Neuronal stem cell (in vitro differentiated cells): ENCODE data around the gene CD58.

Experiments
- DNase-seq: peaks from one replicate; pipeline ENCODE4 v3.0.0-alpha.2; 2013; ENCODE audit warnings: low spot score
- H2AFZ ChIP-seq: one replicate; pipeline ENCODE4 v1.6.1; 2013; ENCODE audit warnings: mild to moderate bottlenecking, low read length, inconsistent platforms
- H2AK5ac ChIP-seq: 2 replicates; pipeline ENCODE4 v1.6.1; 2013; ENCODE audit warnings: low read depth, mild to moderate bottlenecking, inconsistent platforms, low read length, moderate library complexity, mixed read lengths
- H2BK120ac ChIP-seq: 2 replicates; pipeline ENCODE4 v1.6.1; 2013; ENCODE audit warnings: low read depth, mild to moderate bottlenecking, inconsistent platforms, low read length, moderate library complexity, mixed read lengths
- H2BK12ac ChIP-seq: one replicate; pipeline ENCODE4 v1.6.1; 2013; ENCODE audit warnings: low read length, inconsistent platforms
- H2BK15ac ChIP-seq: 2 replicates; pipeline ENCODE4 v1.6.1; 2013; ENCODE audit warnings: mild to moderate bottlenecking, low read length, inconsistent platforms, mixed read lengths
- H2BK5ac ChIP-seq: one replicate; pipeline ENCODE4 v1.6.1; 2013; ENCODE audit warnings: inconsistent platforms, mild to moderate bottlenecking, low read length, moderate library complexity
- H3K14ac ChIP-seq: one replicate; pipeline ENCODE4 v1.6.1; 2013; ENCODE audit warnings: low read length, inconsistent platforms
- H3K18ac ChIP-seq: 2 replicates; pipeline ENCODE4 v1.6.1; 2013; ENCODE audit warnings: low read length, inconsistent platforms
- H3K23ac ChIP-seq: 2 replicates; pipeline ENCODE4 v1.6.1; 2013; ENCODE audit warnings: low read depth, mild to moderate bottlenecking, mixed read lengths, low read length, inconsistent platforms; ENCODE audit not compliant: poor library complexity
- H3K27ac ChIP-seq: replicated peaks from 3 replicates; pipeline ENCODE4 v1.5.1; 2013; ENCODE audit warnings: low read length, inconsistent platforms
- H3K27me3 ChIP-seq, 3 experiments: 2 replicates each; pipeline ENCODE4 v1.6.1; 2013; ENCODE audit warnings: low read length in 3 of 3, mild to moderate bottlenecking in 2 of 3, inconsistent platforms in 1 of 3, low read depth in 1 of 3, mixed read lengths in 1 of 3, moderate library complexity in 1 of 3; ENCODE audit not compliant: control insufficient read depth in 3 of 3, insufficient read depth in 3 of 3
- H3K36me3 ChIP-seq, 2 donors: replicated peaks in 1 of 2; 2 replicates each; pipeline ENCODE4 v1.6.1; 2013; ENCODE audit warnings: low read length in 2 of 2; ENCODE audit not compliant: control insufficient read depth in 2 of 2, insufficient read depth in 2 of 2
- H3K4ac ChIP-seq: 2 replicates; pipeline ENCODE4 v1.6.1; 2013; ENCODE audit warnings: inconsistent platforms, mild to moderate bottlenecking, low read length, moderate library complexity
- H3K4me1 ChIP-seq, 2 donors: 1 replicate in 1 of 2; 2 replicates in 1 of 2; pipeline ENCODE4 v1.6.1; 2013; ENCODE audit warnings: low read length in 2 of 2, low read depth in 1 of 2; ENCODE audit not compliant: control insufficient read depth in 2 of 2, insufficient read depth in 1 of 2
- H3K4me2 ChIP-seq: one replicate; pipeline ENCODE4 v1.6.1; 2013; ENCODE audit warnings: mild to moderate bottlenecking, low read length, inconsistent platforms; ENCODE audit not compliant: insufficient read depth, poor library complexity, severe bottlenecking
- H3K4me3 ChIP-seq, 2 donors: 2 replicates each; pipeline ENCODE4 v1.5.1; 2013; ENCODE audit warnings: low read length in 2 of 2, mild to moderate bottlenecking in 2 of 2, inconsistent platforms in 1 of 2, moderate library complexity in 1 of 2
- H3K79me1 ChIP-seq: one replicate; pipeline ENCODE4 v1.6.1; 2013; ENCODE audit warnings: low read depth, mild to moderate bottlenecking, inconsistent platforms, low read length, moderate library complexity
- H3K9ac ChIP-seq: one replicate; pipeline ENCODE4 v1.6.1; 2013; ENCODE audit warnings: mild to moderate bottlenecking, low read depth, low read length, inconsistent platforms; ENCODE audit not compliant: poor library complexity
- H3K9me3 ChIP-seq, 2 donors: replicated peaks in 1 of 2; 2 replicates each; pipeline versions ENCODE3 to v1.6.1; 2013; ENCODE audit warnings: low read length in 2 of 2, mild to moderate bottlenecking in 2 of 2, inconsistent platforms in 1 of 2, low read depth in 1 of 2, mixed read lengths in 1 of 2, moderate library complexity in 1 of 2; ENCODE audit not compliant: control insufficient read depth in 2 of 2, insufficient read depth in 1 of 2
- H4K8ac ChIP-seq: one replicate; pipeline ENCODE4 v1.6.1; 2013; ENCODE audit warnings: low read depth, mild to moderate bottlenecking, inconsistent platforms, low read length, moderate library complexity
- H4K91ac ChIP-seq: one replicate; pipeline ENCODE4 v1.6.1; 2013; ENCODE audit warnings: low read length, low read depth, mild to moderate bottlenecking, inconsistent platforms; ENCODE audit not compliant: poor library complexity
- WGBS, 2 donors: extraction: QIAGEN DNeasy Blood & Tissue Kit; methylation state at CpG; one replicate each; pipeline ENCODE4 v1.1.7; 2013; ENCODE audit warnings: missing lambda C conversion rate in 2 of 2, mixed read lengths in 1 of 2; ENCODE audit not compliant: insufficient read length in 2 of 2, insufficient replicate concordance in 1 of 2; ENCODE audit errors: extremely low coverage in 2 of 2; 5-methylcytosine and 5-hydroxymethylcytosine counted together

The CD58 gene

DNA sequence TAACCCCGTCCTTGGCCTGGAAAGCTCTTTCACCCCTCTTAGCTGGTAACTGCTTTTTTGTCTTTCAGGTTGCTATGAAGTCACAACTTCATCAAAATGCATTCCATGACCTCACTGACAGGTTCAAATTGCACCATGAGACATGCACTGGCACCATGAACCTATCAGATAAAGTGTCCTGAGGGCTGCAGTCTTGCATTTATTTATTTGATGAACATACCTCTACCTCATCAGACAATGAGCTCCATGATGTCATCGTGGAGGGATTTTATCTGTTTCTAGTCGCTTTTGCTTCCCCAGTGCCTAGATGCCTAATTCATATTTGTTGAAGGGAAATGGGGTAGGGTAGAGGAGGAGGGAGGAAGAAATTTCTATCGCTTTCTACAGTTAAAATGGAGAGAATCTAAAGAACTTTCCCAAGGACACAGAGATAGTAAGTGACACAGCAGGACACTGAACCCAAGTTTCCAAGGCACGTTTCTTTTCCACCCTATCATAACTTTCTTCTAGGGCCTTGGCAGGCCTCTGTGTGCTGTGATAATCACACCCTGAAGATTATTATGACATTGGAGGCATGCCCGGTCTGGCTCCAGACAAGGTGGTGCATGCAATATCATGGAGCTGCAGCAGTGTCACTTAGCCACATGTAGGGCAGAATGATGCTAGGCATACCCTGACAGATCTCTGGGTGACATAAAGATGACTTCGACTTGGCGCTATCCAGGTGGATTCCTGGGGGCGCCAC, 69.5 kb downstream of the CD58 start:
- H3K9me3 ChIP-seq: no peaks in the 10 kb centered on the region
- H3K9ac ChIP-seq: no peak overlapping the region
- no peak overlapping the region for H2BK15ac ChIP-seq
- H2AK5ac ChIP-seq: no peak overlapping the region
- H3K4ac ChIP-seq: no peak overlapping the region
- DNase-seq: no peak
- H3K79me1 ChIP-seq: no peaks in the 10 kb centered on the region
- no peak overlapping the region for H3K4me2 ChIP-seq
- no CpG with 5 or more reads among the region's 9 CpGs for WGBS, 2 donors
- H4K8ac ChIP-seq: no peak overlapping the region
- no peak overlapping the region for H3K18ac ChIP-seq
- no peak overlapping the region for H3K23ac ChIP-seq
- no peak overlapping the region for H2BK5ac ChIP-seq
- H4K91ac ChIP-seq: no peak overlapping the region
- H3K36me3 ChIP-seq: no peaks in the 10 kb centered on the region
- H2AFZ ChIP-seq: no peak overlapping the region
- no peak overlapping the region for H3K4me3 ChIP-seq
- no peak overlapping the region for H2BK120ac ChIP-seq
- no peaks in the 10 kb centered on the region for H3K27me3 ChIP-seq
- no peak overlapping the region for H3K14ac ChIP-seq
- H3K4me1 ChIP-seq: peaks cover 0 to 1% of the 10 kb centered on the region in 2 donors
- H3K27ac ChIP-seq: no peak overlapping the region
- H2BK12ac ChIP-seq: no peak overlapping the region

DNA sequence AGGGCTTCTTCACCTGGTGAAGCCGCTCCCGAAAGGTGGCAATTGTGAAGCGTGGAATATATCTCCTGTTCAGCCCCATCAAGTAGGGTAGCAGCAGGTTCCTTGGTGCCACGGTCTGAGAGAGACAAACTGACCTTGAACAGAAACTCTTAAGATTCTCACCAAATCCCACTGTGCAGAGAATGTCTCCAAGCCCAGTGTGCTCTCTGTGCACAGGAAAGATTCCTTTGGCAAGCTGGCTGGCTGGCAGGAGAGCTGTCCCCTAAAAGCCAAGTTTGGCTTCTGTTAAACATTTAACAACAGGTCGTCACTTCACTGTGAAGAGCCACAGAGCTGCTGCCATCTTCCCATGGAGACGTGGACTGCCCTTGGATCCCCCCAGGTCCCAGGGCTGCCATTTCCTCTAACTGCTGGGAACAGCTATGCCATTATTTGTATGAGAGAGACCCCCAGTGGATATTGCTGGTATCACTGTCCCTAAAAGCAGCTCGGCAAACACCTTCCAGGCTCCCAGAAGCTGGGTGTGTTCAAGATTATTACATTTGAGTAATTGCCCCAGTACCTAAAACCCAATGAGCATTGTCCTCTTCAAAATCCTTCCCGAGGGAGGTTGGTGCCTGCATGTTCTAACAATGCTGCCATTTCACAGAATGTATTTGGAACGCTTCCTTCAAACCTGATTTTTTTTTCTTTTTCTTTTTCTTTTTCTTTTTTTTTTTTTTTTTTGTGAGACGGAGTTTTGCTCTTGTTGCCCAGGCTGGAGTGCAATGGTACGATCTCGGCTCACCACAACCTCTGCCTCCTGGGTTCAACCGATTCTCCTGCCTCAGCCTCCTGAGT, 71.8 kb downstream of the CD58 start:
- H3K14ac ChIP-seq: no peak overlapping the region
- H2BK120ac ChIP-seq: no peak overlapping the region
- WGBS, 2 donors: no CpG with 5 or more reads among the region's 13 CpGs
- no peaks in the 10 kb centered on the region for H3K36me3 ChIP-seq
- no peak overlapping the region for H3K4me3 ChIP-seq
- no peak overlapping the region for H3K23ac ChIP-seq
- peak; percentile 65 for DNase-seq
- no peak overlapping the region for H4K8ac ChIP-seq
- peak overlapping the region; percentile 46 for H3K18ac ChIP-seq
- peak overlapping the region; percentile 92 for H2AFZ ChIP-seq
- no peak overlapping the region for H2BK5ac ChIP-seq
- H3K9me3 ChIP-seq: no peaks in the 10 kb centered on the region
- no peak overlapping the region for H2BK12ac ChIP-seq
- no peak overlapping the region for H2BK15ac ChIP-seq
- H3K79me1 ChIP-seq: no peaks in the 10 kb centered on the region
- no peak overlapping the region for H2AK5ac ChIP-seq
- no peak overlapping the region for H4K91ac ChIP-seq
- no peak overlapping the region for H3K9ac ChIP-seq
- H3K27ac ChIP-seq: no peak overlapping the region
- H3K27me3 ChIP-seq: no peaks in the 10 kb centered on the region
- no peak overlapping the region for H3K4me2 ChIP-seq
- H3K4ac ChIP-seq: no peak overlapping the region
- peaks cover 6 to 7% of the 10 kb centered on the region in 2 donors for H3K4me1 ChIP-seq

DNA sequence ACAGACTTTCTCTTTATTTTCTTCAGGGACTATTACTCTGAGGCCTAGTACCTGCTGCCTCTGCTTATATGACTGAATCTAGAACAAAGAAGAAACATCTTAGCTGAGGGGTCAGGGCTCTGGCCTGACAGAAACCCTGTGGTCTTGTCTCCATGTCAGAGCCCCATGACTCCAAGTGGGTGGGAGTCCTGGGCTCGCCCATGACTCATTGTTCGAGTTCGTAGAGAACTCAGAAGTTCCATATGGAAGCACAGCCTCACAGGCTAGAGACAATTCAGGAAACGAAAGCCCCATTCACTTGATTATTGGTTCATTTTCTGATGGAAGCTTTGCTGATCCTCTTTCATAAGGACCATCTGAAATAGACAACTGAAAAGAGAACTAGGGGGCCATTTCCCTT, 73.2 kb downstream of the CD58 start:
- Histone ChIP-seq H4K91ac (no peak overlapping the region), H2BK12ac (no peak overlapping the region), H3K18ac (no peak overlapping the region), H3K79me1 (no peaks in the 10 kb centered on the region), H3K9me3 (no peaks in the 10 kb centered on the region), H2AFZ (peak overlapping the region; percentile 92), H3K4me1 (peaks cover 8 to 10% of the 10 kb centered on the region in 2 donors), H3K9ac (no peak overlapping the region), H3K4ac (no peak overlapping the region), H3K4me2 (no peak overlapping the region), H2BK15ac (no peak overlapping the region), H4K8ac (no peak overlapping the region), H2BK120ac (no peak overlapping the region), H3K36me3 (no peaks in the 10 kb centered on the region), H3K27ac (no peak overlapping the region), H3K14ac (no peak overlapping the region), H2BK5ac (no peak overlapping the region), H2AK5ac (no peak overlapping the region), H3K23ac (no peak overlapping the region), H3K4me3 (no peak overlapping the region), H3K27me3 (no peaks in the 10 kb centered on the region)
- DNase-seq: no peak
- WGBS, 2 donors: no CpG with 5 or more reads among the region's 4 CpGs

DNA sequence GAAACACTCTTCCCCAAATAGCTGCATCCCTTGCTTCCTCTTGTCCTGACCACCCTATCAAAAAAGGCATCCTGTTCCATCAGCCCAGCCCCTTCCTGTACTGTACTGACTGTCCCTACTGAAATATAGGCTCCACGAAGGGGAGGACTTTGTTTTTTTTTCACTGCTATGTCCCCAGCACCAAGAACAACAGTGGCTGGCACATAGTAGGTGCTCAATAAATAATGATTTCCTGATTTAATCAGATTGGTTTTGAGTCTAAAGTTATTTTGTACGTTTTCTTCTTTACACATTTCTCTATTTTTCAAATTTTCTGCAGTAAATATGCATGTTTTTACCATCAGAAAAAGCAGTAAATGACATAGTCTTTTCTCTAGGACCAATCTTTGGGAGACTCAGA, 73.9 kb downstream of the CD58 start:
- no peak overlapping the region for H3K4me2 ChIP-seq
- H3K9ac ChIP-seq: no peak overlapping the region
- H3K9me3 ChIP-seq: no peaks in the 10 kb centered on the region
- H3K23ac ChIP-seq: no peak overlapping the region
- H2AK5ac ChIP-seq: no peak overlapping the region
- H2AFZ ChIP-seq: no peak overlapping the region
- no peak overlapping the region for H2BK120ac ChIP-seq
- no peak overlapping the region for H4K91ac ChIP-seq
- H3K14ac ChIP-seq: no peak overlapping the region
- H4K8ac ChIP-seq: no peak overlapping the region
- H3K79me1 ChIP-seq: no peaks in the 10 kb centered on the region
- no peak overlapping the region for H3K4ac ChIP-seq
- H3K27me3 ChIP-seq: no peaks in the 10 kb centered on the region
- H3K18ac ChIP-seq: no peak overlapping the region
- WGBS, 2 donors: no CpG with 5 or more reads among the region's 2 CpGs
- no peak overlapping the region for H2BK15ac ChIP-seq
- H3K36me3 ChIP-seq: no peaks in the 10 kb centered on the region
- no peak overlapping the region for H2BK5ac ChIP-seq
- H2BK12ac ChIP-seq: no peak overlapping the region
- peaks cover 8 to 10% of the 10 kb centered on the region in 2 donors for H3K4me1 ChIP-seq
- no peak for DNase-seq
- no peak overlapping the region for H3K27ac ChIP-seq
- no peak overlapping the region for H3K4me3 ChIP-seq
